GM12872 (cell line): ENCODE measurements around the gene UBE3C.

Experiments used
- CTCF ChIP-seq: IDR thresholded peaks from 3 replicates; pipeline ENCODE4 v1.5.1; 2011; ENCODE audit warnings: low read depth, mild to moderate bottlenecking, low read length, moderate library complexity; ENCODE audit not compliant: insufficient read depth

UBE3C gene

GRCh38 chr7:157205438-157205837 is 66.7 kb downstream of the UBE3C start:
- TF ChIP-seq CTCF: no peak

- no peak for TF ChIP-seq CTCF
Measured at GRCh38 chr7:157208571-157209413, 70.1 kb downstream of the UBE3C start.

GRCh38 chr7:157210682-157211081 is 72.0 kb downstream of the UBE3C start:
- TF ChIP-seq CTCF: no peak

- no peak for TF ChIP-seq CTCF
Measured at GRCh38 chr7:157211690-157212089, 73.0 kb downstream of the UBE3C start.

- no peak for TF ChIP-seq CTCF
Measured at GRCh38 chr7:157219154-157219553, 80.4 kb downstream of the UBE3C start.

GRCh38 chr7:157220916-157221569 is 82.3 kb downstream of the UBE3C start:
- TF ChIP-seq CTCF: no peak

GRCh38 chr7:157222687-157223086 is 84.0 kb downstream of the UBE3C start:
- TF ChIP-seq CTCF: no peak
